Adrenal gland (tissue), 12 donors: ENCODE results near the gene DNAJC10. TPM values are rescaled to one million over a fixed set of nuclear protein-coding genes. Genes with fewer than 3 reads are reported as not detected.

Experiments used
- DNase-seq, 7 donors: peaks; one replicate each; pipeline ENCODE4 v3.0.0-alpha.2; 2019 to 2020
- H3K27ac ChIP-seq, 5 donors: fragments of 200-600 bp; sonication (generic) in 4 of 5; 1 replicate in 3 of 5; 2 replicates in 2 of 5; pipeline versions ENCODE4 v1.5.1 to v1.8.0; 2016 to 2020; ENCODE audit warnings: mild to moderate bottlenecking in 1 of 5
- H3K27me3 ChIP-seq: fragments of 200-600 bp; 2 replicates; pipeline ENCODE4 v1.8.0; 2021
- H3K36me3 ChIP-seq, 2 donors: fragments of 200-600 bp; replicated peaks in 1 of 2; 1 replicate in 1 of 2; 2 replicates in 1 of 2; pipeline versions ENCODE4 v1.5.1 to v1.8.0; 2018 to 2022
- H3K4me1 ChIP-seq, 2 donors: fragments of 200-600 bp; replicated peaks in 1 of 2; 1 replicate in 1 of 2; 2 replicates in 1 of 2; pipeline versions ENCODE4 v1.5.1 to v1.8.0; 2018 to 2021
- H3K4me3 ChIP-seq, 4 donors: fragments of 200-600 bp; sonication (generic) in 3 of 4; one replicate each; pipeline ENCODE4 v1.5.1; 2016 to 2018
- H3K9me3 ChIP-seq, 3 donors: fragments of 200-600 bp; sonication (generic) in 1 of 3; replicated peaks in 1 of 3; 1 replicate in 2 of 3; 2 replicates in 1 of 3; pipeline versions ENCODE4 v1.5.1 to v1.8.0; 2016 to 2021
- CTCF ChIP-seq, 6 experiments: fragments of 450-650 bp in 4 of 6; fragments of 200-600 bp in 2 of 6; sonication (generic) in 1 of 6; IDR thresholded peaks; 1 replicate in 5 of 6; 2 replicates in 1 of 6; pipeline versions ENCODE4 v1.5.1 to v1.8.0; 2016 to 2021; ENCODE audit warnings: antibody characterized with exemption in 6 of 6, mild to moderate bottlenecking in 2 of 6, moderate library complexity in 1 of 6
- POLR2A ChIP-seq, 2 donors: fragments of 450-650 bp; IDR thresholded peaks; one replicate each; pipeline ENCODE4 v1.6.1; 2017; ENCODE audit warnings: antibody characterized with exemption in 2 of 2, mild to moderate bottlenecking in 2 of 2, moderate library complexity in 1 of 2
- WGBS, 4 donors: extraction: QIAGEN DNeasy Blood & Tissue Kit in 2 of 4; methylation state at CpG; one replicate each; pipeline versions ENCODE4 v1.1.5 to v1.1.7; 2013 to 2017; 5-methylcytosine and 5-hydroxymethylcytosine counted together
- intact Hi-C, 2 donors: fragments of 100-400 bp; cut with DNase I; formaldehyde crosslinking; loops; one replicate each; pipeline versions ENCODE4 v1.14.1 to v1.15.0; 2022 to 2023
- polyA plus RNA-seq, 3 donors: library from polyadenylated mRNA; stranded (reverse); fragments of 200-250 nt in 2 of 3; fragments of 350-450 nt in 1 of 3; fragmentation: Illumina TruSeq in 1 of 3; extraction: RNeasy Lipid Tissue Mini Kit (QIAGEN cat#74804) in 1 of 3; gene quantifications; one replicate each; pipeline ENCODE4 v1.2.3, GENCODE V29; 2013 to 2014
- total RNA-seq, 9 donors: library from RNA; depleted of rRNA in 4 of 9; stranded (reverse); fragments of >200 nt in 4 of 9; fragments of 120-200 nt in 1 of 9; fragmentation: NEBNext Ultra II Directional in 1 of 9; extraction: Animal tissue kit (Norgen Biotek cat#: 25700) in 1 of 9; gene quantifications; one replicate each; pipeline versions ENCODE4 v1.1.0 to v1.2.4, GENCODE V29; 2013 to 2023
- donor health status: healthy with polysubstance abuse.
- donor health status: Bipolar disorder and iron deficiency.
- donor health status: DM: yes; HTN: yes; CAD: no.
- donor health status: DM: no; HTN: no; CAD: no.
- donor health status: DM: no; HTN: no; CAD: no.
- donor health status: DM: yes; HTN: yes; CAD: no.

Gene DNAJC10
- total and polyA plus RNA-seq, 12 donors: 16.7 to 88.3 (median 41.1) TPM

- Histone ChIP-seq H3K27me3 (no peaks in the 10 kb centered on the region), H3K9me3 (peaks cover 0 to 4% (median 0%) of the 10 kb centered on the region in 3 donors), H3K4me3 (no peak overlapping the region), H3K36me3 (no peaks in the 10 kb centered on the region), H3K4me1 (no peaks in the 10 kb centered on the region), H3K27ac (no peak overlapping the region)
- TF ChIP-seq CTCF (IDR thresholded peaks at IDR 0.05) (no peak), POLR2A (IDR thresholded peaks at IDR 0.05) (no peak)
- no peak for DNase-seq
- intact Hi-C loops: no loop called here
- WGBS, 4 donors: 40 to 56% (median 51%) methylated on average over 3 of the region's 3 CpGs
These were observed 91.3 kb downstream of the DNAJC10 start for GRCh38 chr2:182807319-182807718.

GRCh38 chr2:182810087-182810486, 94.0 kb downstream of the DNAJC10 start:
- no peak overlapping the region for H3K4me3 ChIP-seq
- H3K4me1 ChIP-seq: no peaks in the 10 kb centered on the region
- no peak overlapping the region for H3K27ac ChIP-seq
- H3K27me3 ChIP-seq: no peaks in the 10 kb centered on the region
- intact Hi-C loops: no loop called here
- WGBS, 4 donors: 61 to 75% (median 67%) methylated on average over 3 of the region's 3 CpGs
- no peak for DNase-seq
- H3K9me3 ChIP-seq: peaks cover 0 to 4% (median 0%) of the 10 kb centered on the region in 3 donors
- no peaks in the 10 kb centered on the region for H3K36me3 ChIP-seq
- no peak for TF ChIP-seq POLR2A (IDR thresholded peaks at IDR 0.05)

- no peak overlapping the region for H3K4me3 ChIP-seq
- H3K36me3 ChIP-seq: no peaks in the 10 kb centered on the region
- H3K9me3 ChIP-seq: peaks cover 0 to 4% (median 0%) of the 10 kb centered on the region in 3 donors
- WGBS, 4 donors: 80 to 98% (median 89%) methylated on average over 5 to 6 of the region's 6 CpGs
- intact Hi-C loops: no loop called here
- TF ChIP-seq CTCF (IDR thresholded peaks at IDR 0.05): no peak
- TF ChIP-seq POLR2A (IDR thresholded peaks at IDR 0.05): no peak
- no peaks in the 10 kb centered on the region for H3K27me3 ChIP-seq
- no peak overlapping the region for H3K27ac ChIP-seq
- DNase-seq: no peak
- peaks cover 0 to 10% of the 10 kb centered on the region in 2 donors for H3K4me1 ChIP-seq
These were observed 98.3 kb downstream of the DNAJC10 start for GRCh38 chr2:182814380-182814779.

GRCh38 chr2:182814804-182815203, 98.7 kb downstream of the DNAJC10 start:
- no peak overlapping the region for H3K4me3 ChIP-seq
- no peak overlapping the region for H3K27ac ChIP-seq
- TF ChIP-seq POLR2A (IDR thresholded peaks at IDR 0.05) (no peak), CTCF (IDR thresholded peaks at IDR 0.05) (no peak)
- intact Hi-C loops: no loop called here
- H3K27me3 ChIP-seq: no peaks in the 10 kb centered on the region
- peaks cover 0 to 4% (median 0%) of the 10 kb centered on the region in 3 donors for H3K9me3 ChIP-seq
- WGBS, 4 donors: 86 to 96% (median 88%) methylated on average over 3 of the region's 3 CpGs
- DNase-seq: no peak
- H3K4me1 ChIP-seq: peaks cover 0 to 10% of the 10 kb centered on the region in 2 donors
- no peaks in the 10 kb centered on the region for H3K36me3 ChIP-seq

- intact Hi-C loops: no loop called here
These were observed 100.8 kb downstream of the DNAJC10 start for GRCh38 chr2:182816866-182817265.

More at GRCh38 chr2:182816866-182817265, 100.8 kb downstream of the DNAJC10 start:
- Histone ChIP-seq H3K27me3 (no peaks in the 10 kb centered on the region), H3K27ac (no peak overlapping the region), H3K4me3 (no peak overlapping the region), H3K4me1 (peaks cover 0 to 10% of the 10 kb centered on the region in 2 donors), H3K36me3 (no peaks in the 10 kb centered on the region), H3K9me3 (no peaks in the 10 kb centered on the region)
- no peak for DNase-seq
- TF ChIP-seq POLR2A (IDR thresholded peaks at IDR 0.05): no peak
